Bronchial epithelial cell (primary cell): ENCODE data around the gene IL17RD. TPM values are rescaled to one million over a fixed set of nuclear protein-coding genes. Genes with fewer than 3 reads are reported as not detected.
A peak's percentile ranks its signal among the peaks of the same experiment; 100 is the strongest.

Experiments
- DNase-seq: peaks from one replicate; pipeline ENCODE4 v3.0.0-alpha.2; 2010; ENCODE audit warnings: low read depth
- FAIRE-seq: peaks from 2 replicates; lab custom pipeline; 2011; peaks lifted over from hg19 to GRCh38; lab: Jason Lieb, UNC
- H3K27me3 ChIP-seq: 2 replicates; pipeline ENCODE4 v1.5.1; 2011; ENCODE audit warnings: low read length; ENCODE audit not compliant: control insufficient read depth, insufficient read depth
- H3K36me3 ChIP-seq: 2 replicates; pipeline ENCODE4 v1.5.1; 2011; ENCODE audit warnings: low read length; ENCODE audit not compliant: control insufficient read depth, insufficient read depth
- H3K4me3 ChIP-seq: 2 replicates; pipeline ENCODE4 v1.5.1; 2011; ENCODE audit warnings: mild to moderate bottlenecking, low read depth, low read length, control low read depth
- CTCF ChIP-seq: IDR thresholded peaks from 2 replicates; pipeline ENCODE4 v1.5.1; 2011; ENCODE audit warnings: mild to moderate bottlenecking, moderate library complexity, low read length, control low read depth, inconsistent platforms; ENCODE audit not compliant: insufficient read depth, severe bottlenecking
- total RNA-seq: library from RNA; depleted of rRNA; stranded (reverse); fragments of >200 nt; gene quantifications from 2 replicates; pipeline ENCODE4 v1.2.1, GENCODE V29; 2014

Gene IL17RD
- total RNA-seq, 1 donor from 2014 or later = 1.1 TPM

DNA sequence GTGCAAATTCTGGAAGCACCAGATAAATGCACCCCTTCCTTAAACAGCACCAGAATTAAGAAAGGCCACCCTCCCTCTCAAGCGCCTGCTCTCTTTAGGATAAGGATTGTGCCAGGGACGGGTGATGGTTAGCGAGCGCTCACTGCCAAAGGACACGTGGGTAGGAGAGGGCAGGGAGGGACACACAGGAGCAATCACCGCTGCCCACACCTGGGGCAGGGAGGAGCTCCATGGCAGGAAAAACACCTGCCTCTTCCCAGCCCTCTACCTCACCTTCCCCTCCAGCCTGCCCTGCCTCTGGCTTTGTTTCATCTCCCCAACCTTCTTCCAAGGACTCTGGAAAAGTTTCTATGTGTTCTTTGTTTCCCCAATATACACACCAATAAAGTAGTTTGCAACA is 112.0 kb downstream of the IL17RD start:
- H3K4me3 ChIP-seq = no peak overlapping the region
- no peaks in the 10 kb centered on the region for H3K36me3 ChIP-seq
- DNase-seq (no peak), FAIRE-seq (no peak)
- no peak for TF ChIP-seq CTCF
- H3K27me3 ChIP-seq = no peaks in the 10 kb centered on the region

GRCh38 chr3:57052662-57053061 is 112.5 kb downstream of the IL17RD start:
- TF ChIP-seq CTCF = no peak
- DNase-seq = no peak
- no peaks in the 10 kb centered on the region for H3K36me3 ChIP-seq
- no peaks in the 10 kb centered on the region for H3K27me3 ChIP-seq
- no peak overlapping the region for H3K4me3 ChIP-seq
- FAIRE-seq = no peak

- peak; percentile 27 for DNase-seq
- no peaks in the 10 kb centered on the region for H3K36me3 ChIP-seq
- peak; percentile 87 for FAIRE-seq
- no peak for TF ChIP-seq CTCF
- H3K4me3 ChIP-seq = no peak overlapping the region
- no peaks in the 10 kb centered on the region for H3K27me3 ChIP-seq
Measured at GRCh38 chr3:57048728-57049127, 116.4 kb downstream of the IL17RD start.

- no peaks in the 10 kb centered on the region for H3K27me3 ChIP-seq
- DNase-seq = no peak
- no peak overlapping the region for H3K4me3 ChIP-seq
- no peak for FAIRE-seq
- H3K36me3 ChIP-seq = no peaks in the 10 kb centered on the region
- no peak for TF ChIP-seq CTCF
Measured at GRCh38 chr3:57048052-57048671, 117.0 kb downstream of the IL17RD start.

- no peak for TF ChIP-seq CTCF
- DNase-seq (no peak), FAIRE-seq (peak; percentile 36)
- no peaks in the 10 kb centered on the region for H3K36me3 ChIP-seq
- no peaks in the 10 kb centered on the region for H3K27me3 ChIP-seq
- H3K4me3 ChIP-seq = no peak overlapping the region
Measured at GRCh38 chr3:57046101-57046765, 118.9 kb downstream of the IL17RD start.

DNA sequence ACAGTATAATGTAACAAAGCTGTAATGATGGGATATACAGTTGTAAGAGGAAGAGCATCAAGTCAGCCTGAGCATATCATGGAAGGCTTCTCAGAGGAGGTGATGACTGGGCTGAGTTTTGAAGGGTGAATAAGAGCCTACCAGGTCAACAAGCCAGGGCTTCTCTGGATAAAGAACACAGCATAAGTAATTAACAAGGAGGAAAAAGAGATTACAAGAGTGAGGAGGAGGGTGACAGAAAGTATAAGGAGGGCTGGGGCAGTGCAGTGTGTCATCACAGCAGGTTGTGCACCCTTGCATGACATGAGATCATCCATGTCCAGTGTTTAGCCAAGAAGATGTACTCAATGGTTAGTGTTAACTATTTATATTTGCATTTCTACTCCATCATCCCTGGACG is 121.6 kb downstream of the IL17RD start:
- no peaks in the 10 kb centered on the region for H3K36me3 ChIP-seq
- FAIRE-seq (no peak), DNase-seq (no peak)
- no peak for TF ChIP-seq CTCF
- H3K27me3 ChIP-seq = no peaks in the 10 kb centered on the region
- no peak overlapping the region for H3K4me3 ChIP-seq
